Heart left ventricle (tissue), 13 donors: ENCODE data around the gene ZBTB4.

Experiments used
- POLR2A ChIP-seq, 2 donors: fragments of 450-650 bp; IDR thresholded peaks; one replicate each; pipeline ENCODE4 v1.6.1; 2017; ENCODE audit warnings: antibody characterized with exemption in 2 of 2, mild to moderate bottlenecking in 2 of 2, moderate library complexity in 2 of 2
- TF ChIP-seq, protein P1 (sequence below), 12 donors: fragments of 200-600 bp; sonication (generic) in 4 of 12; IDR thresholded peaks; one replicate each; pipeline versions ENCODE4 v1.5.0 to v1.8.0; 2018 to 2022; ENCODE audit warnings: antibody characterized with exemption in 12 of 12, mild to moderate bottlenecking in 5 of 12
- donor health status: ischemic (EF 13 %, LVEDD 7.1; RV severe dilation, severe dysfunction).
- donor health status: DM: no; HTN: yes; CAD: no.
- donor health status: DM: no; HTN: no; CAD: no.
- donor health status: ischemic (EF 25% LVEDD 6.9; RV normal size, moderate dysfunction).
- donor health status: ischemic (EF 25% LVEDD 5.7; RV mildly dilated, moderate dysfunction).
- donor health status: ischemic (EF 35%, LVEDD 5.7; RV mildly dilated, moderate dysfunction).
- donor health status: nonischemic (EF 11% LVEDD 7.7; RV severe dilation, severe dysfunction).
- donor health status: DM: yes; HTN: yes; CAD: no.
- donor health status: PGD.
- donor health status: ischemic (EF 29% LVEDD 5.4; RV normal size, mild dysfunction).
- donor health status: nonischemic (EF 23%, LVEDD 6.1; RV moderate dilation, normal function).

GRCh38 chr17:7490144-7490543 is 10.7 kb upstream of the ZBTB4 start:
- TF ChIP-seq, protein P1, sequence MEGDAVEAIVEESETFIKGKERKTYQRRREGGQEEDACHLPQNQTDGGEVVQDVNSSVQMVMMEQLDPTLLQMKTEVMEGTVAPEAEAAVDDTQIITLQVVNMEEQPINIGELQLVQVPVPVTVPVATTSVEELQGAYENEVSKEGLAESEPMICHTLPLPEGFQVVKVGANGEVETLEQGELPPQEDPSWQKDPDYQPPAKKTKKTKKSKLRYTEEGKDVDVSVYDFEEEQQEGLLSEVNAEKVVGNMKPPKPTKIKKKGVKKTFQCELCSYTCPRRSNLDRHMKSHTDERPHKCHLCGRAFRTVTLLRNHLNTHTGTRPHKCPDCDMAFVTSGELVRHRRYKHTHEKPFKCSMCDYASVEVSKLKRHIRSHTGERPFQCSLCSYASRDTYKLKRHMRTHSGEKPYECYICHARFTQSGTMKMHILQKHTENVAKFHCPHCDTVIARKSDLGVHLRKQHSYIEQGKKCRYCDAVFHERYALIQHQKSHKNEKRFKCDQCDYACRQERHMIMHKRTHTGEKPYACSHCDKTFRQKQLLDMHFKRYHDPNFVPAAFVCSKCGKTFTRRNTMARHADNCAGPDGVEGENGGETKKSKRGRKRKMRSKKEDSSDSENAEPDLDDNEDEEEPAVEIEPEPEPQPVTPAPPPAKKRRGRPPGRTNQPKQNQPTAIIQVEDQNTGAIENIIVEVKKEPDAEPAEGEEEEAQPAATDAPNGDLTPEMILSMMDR (IDR thresholded peaks at IDR 0.05) = no peak
- TF ChIP-seq POLR2A (IDR thresholded peaks at IDR 0.05) = no peak
